T47D (cell line): ENCODE data around the gene GPAM.
"Not testable (repeated sequence)": the region's sequence is repeated elsewhere in the genome, so short reads cannot be mapped to it uniquely, and the experiment has no call there.

ENCODE experiments used
- DNase-seq, 2 experiments: peaks; one replicate each; pipeline versions ENCODE4 v3.0.0 to v3.0.0-alpha.2; 2011 to 2012; ENCODE audit warnings: low read depth in 1 of 2, low spot score in 1 of 2
- JUND ChIP-seq: IDR thresholded peaks from 2 replicates; pipeline ENCODE4 v1.6.1; 2012; ENCODE audit warnings: low read depth
- in situ Hi-C: cut with HindIII; loops from 2 replicates; pipeline ENCODE4 v1.10.0; 2016; ENCODE audit warnings: low sequenced_read_pairs, low pct_unique_long_range_greater_than_20kb

GPAM gene

DNA sequence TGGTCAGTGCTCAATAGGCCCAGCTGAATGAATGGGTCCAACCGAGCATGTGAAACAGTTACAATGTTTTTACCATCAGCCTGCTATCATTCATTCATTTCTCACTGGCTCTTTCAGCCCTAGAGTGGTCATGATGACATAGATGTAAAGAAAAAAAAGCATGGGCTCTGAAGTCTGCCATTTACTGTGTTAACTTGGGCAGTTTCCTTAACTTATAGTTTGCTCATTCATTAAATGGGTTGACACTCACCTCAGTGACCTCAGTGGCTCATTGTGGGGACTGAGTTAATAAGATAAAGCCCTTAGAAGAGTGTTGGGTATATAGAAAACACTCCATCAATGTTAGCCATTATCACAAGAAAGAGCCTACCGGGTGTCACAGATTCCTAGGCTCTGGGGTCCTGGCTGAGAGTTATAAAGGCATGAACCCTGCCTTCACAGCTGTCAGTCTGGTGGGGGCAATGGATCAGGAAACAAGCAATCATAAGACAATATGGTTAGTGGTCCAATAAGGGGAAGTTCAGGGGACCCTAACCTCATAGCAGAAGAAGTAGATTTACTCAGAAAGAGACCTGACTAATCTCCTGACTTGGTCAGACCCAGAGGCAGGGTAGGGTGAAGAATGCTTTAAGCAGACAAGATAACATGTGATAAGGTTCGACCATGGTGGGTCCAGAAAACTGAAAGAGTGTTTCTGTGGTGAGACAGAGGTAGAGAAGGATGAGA is 29.7 kb upstream of the GPAM start:
- TF ChIP-seq JUND, result no peak
- no peak for DNase-seq
- in situ Hi-C loops, result no loop called here

DNA sequence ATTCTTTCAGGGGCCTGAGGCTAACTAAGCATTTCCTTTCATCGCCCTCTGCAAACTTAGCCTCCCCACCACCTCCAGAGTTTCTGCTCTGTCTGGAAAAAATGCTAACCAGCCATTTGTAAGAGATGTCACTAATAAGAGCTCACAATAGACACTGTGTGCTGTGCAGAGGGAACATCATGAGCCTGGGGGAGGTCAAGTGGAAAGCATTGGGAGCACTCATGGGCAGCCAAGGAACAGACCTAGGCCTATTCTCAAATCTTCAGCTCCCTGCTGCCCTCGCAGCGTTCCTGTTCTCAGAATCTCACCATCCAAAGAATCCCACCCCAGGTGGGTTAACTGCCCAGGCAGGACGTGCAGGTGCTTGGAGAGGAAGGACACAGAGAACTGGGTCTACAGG is 27.1 kb upstream of the GPAM start:
- DNase-seq, result no peak
- no peak for TF ChIP-seq JUND
- in situ Hi-C loops, result no loop called here

DNA sequence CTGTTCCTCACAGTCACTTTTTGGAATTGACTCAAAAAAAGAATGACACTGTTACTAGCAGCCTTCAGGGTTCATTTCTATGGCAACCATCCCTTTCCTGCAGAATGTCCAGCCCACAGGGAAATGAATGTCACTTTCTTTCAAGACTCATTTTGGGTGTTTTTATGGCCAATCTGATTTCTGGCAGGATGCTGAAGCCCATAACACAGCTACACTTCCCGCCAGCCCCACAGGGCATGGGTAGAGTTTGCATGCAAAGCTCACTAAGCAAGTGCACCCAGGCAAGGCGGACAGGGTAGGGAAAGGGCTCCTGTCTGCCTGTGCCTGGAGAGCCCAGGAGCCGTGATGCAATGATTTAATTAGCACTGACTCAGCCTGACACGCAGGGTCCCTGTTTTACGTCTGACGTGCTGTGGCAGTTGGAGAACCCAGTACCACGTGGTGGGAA is 26.1 kb upstream of the GPAM start:
- no peak for TF ChIP-seq JUND
- in situ Hi-C loops, result no loop called here
- no peak for DNase-seq

DNA sequence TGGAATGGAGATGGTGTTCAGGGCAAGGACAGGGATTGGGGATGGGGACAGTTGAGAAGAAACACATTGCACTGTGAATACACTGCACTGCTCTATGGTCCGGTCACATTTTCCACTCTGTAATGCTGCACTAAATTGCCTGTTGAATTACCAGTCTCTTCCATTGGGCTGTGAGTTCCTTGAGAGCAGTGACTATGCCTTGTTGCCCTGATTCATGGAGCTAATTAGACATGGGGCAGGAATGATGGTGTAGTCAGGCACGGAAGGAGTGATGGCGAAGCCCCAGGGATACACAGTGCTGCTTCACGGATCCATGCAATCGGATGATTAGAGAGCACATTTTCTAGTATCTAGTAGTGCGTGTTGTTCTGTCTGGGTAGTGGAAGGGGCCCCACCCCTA is 25.4 kb upstream of the GPAM start:
- DNase-seq, result no peak
- no peak for TF ChIP-seq JUND
- in situ Hi-C loops, result no loop called here

DNA sequence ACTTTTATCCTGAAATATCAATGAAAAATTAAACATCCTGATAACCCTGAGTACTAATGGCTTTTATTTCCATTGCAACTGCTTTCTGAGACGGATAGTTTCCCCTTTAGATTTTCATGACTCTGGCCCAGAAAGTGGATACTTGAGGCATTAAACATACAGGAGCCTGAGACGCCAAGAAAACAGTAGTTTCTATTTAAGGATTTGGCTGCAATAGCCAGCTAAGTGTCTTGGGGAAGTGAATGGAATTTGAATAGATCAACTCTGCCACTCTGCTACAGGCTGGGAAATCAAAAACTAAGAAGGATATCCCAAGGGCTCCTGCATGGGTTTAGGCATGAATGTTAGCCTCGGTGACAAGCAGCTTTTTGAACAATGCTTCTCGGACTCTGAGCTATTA is 24.7 kb upstream of the GPAM start:
- no peak for DNase-seq
- in situ Hi-C loops, result no loop called here
- no peak for TF ChIP-seq JUND

DNA sequence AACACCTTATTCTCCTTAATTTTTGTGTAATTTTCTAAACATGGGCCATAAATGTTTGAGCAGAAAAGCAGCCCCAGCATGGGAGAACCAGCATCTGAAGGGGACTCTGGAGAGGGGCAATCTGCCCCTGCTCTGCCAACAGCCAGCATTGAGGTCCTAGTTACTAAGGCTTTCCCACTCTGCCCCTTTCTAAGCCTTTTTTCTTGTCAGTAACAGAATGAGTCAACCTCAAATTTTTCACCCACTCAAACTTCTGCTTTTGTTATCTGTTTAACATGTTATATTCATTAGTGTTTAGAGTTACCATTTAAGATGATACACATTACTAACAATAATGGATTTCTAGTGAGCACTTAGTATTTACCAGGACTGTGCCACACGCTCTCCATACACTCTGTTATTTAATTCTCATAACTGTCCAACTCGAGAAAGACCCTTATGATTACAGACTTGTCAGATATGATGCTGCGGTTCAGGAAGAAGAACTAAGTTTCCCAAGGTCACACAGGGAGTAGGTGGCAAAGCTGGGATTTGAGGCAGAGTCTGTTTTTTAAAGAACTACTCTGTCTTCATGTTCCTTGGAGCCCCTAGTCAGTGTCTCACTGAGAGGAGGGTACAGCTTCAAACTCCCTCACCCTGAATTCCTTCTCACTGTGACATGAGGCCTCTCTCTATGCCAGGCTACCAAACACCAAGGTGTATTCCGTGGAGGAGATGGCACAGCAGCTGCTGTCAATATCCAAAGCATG is 19.9 kb upstream of the GPAM start:
- in situ Hi-C loops, result no loop called here
- no peak for TF ChIP-seq JUND
- DNase-seq, result no peak

DNA sequence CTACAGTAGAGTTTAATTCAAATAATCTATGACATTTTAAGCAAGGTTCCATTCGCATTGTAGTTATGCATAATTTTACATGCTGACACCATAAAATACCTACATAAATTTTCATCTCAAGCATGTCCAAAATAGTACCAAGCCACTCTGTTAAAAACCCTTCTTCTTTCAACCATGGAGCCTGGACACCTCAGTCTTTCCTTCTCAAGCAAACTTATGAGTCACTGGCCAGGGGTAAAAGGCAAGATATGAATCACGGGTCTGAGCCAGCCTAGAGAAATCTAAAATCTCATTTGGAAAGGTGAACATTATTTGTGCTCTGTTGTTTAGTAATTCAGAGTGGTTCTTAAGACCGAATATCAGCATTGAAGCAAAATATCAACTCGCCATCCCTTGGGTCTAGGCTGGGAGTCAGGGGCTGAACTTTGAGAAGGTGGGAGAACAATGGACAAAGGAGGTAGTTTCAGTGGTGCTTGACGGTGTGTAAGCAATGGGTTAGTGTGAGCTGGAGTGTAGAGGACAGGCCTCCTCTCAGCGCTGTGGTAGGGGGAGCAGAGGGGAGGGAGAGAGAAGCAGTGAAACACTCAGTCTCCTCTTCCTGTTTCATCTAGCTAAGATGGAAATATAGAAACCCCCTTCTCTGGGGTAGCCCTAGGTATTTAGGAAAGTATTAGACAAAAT is 19.1 kb upstream of the GPAM start:
- in situ Hi-C loops, result no loop called here
- DNase-seq, result no peak
- TF ChIP-seq JUND, result no peak

DNA sequence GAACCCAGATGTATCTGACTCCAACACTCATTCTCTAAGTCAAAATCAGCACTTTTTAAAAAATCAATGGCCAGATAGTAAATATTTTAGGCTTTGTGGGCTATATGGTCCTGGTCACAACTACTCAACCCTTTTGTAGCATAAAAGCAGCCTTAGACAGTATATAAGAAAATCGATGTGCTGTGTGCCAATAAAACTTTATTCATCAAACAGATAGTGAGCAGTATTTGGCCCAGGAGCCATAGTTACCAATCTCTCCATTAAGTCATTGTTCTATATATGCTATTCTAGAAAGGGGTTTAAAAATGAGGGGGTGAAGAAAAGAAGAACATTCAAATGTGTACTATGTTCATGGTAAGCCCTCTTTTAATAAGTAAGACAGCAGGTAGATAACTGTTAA is 18.5 kb upstream of the GPAM start:
- TF ChIP-seq JUND, result no peak
- in situ Hi-C loops, result no loop called here
- DNase-seq, result no peak

DNA sequence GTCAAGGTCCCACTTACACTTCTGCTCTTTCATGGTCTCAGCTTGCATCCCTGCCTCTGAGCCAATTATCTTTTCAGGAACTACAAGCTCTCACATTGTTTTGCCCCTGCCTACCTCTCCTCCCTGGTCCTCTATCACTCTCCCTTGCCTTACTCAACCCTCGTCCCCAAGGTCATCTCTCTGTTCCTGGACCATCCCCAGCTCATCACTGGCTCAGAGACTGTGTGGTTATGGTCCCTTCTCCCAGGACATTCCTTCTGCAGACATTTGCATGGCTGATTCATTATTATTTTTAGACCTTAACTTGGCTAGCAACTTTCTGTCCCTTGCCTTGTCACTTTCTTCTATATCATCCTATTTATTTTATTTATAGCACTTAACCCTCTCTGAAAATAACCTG is 17.8 kb upstream of the GPAM start:
- DNase-seq, result no peak
- in situ Hi-C loops, result no loop called here
- TF ChIP-seq JUND, result no peak

DNA sequence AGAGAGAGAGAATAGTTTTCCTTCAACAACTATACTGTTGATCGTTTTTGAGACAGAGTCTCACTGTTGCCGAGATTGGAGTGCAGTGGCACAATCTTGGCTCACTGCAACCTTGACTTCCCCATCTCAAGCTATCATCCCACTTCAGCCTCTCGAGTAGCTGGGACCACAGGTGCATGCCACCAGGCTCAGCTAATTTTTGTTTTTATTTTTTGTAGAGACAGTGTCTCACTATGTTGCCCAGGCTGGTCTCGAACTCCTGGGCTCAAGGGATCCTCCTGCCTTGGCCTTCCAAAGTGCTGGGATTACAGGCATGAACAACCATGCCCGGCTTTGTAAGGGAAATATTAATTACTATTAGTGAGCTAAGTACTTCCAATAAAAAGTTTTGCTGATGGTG is 16.7 kb upstream of the GPAM start:
- in situ Hi-C loops, result not testable (repeated sequence)

DNA sequence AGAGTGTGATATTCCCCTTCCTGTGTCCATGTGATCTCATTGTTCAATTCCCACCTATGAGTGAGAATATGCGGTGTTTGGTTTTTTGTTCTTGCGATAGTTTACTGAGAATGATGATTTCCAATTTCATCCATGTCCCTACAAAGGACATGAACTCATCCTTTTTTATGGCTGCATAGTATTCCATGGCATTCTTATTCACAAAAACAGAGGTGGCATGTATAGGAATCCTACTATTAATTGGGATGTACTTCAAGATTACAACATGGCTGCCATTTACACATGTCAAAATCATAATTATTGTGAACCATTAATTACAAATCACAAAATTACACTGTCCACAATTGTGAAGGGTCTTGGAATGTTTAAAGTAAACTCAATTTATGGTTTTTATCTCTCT is 14.1 kb upstream of the GPAM start:
- in situ Hi-C loops, DNase-seq: not testable (repeated sequence)

More for the DNA sequence above, 16.7 kb upstream of the GPAM start:
- not testable (repeated sequence) for DNase-seq

DNA sequence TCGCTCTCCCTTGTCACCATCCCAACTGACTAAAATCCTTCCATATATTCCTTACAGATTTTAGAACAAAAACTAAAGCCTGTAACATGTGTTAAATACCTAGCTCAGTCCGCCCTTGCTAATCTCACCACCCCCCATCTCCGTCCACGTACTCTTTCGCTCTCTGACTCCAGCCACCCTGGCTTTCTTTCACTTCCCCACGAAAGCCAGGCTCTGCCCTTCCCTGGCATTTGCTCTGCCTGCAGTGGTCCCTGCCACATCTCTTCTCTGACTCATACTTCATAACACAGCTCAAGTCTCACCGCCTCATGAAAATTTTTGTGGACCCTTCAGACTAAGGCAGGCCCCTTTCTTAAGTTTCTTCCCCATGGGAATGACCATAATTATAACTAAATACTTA is 11.7 kb upstream of the GPAM start:
- DNase-seq, result no peak
- no peak for TF ChIP-seq JUND

DNA sequence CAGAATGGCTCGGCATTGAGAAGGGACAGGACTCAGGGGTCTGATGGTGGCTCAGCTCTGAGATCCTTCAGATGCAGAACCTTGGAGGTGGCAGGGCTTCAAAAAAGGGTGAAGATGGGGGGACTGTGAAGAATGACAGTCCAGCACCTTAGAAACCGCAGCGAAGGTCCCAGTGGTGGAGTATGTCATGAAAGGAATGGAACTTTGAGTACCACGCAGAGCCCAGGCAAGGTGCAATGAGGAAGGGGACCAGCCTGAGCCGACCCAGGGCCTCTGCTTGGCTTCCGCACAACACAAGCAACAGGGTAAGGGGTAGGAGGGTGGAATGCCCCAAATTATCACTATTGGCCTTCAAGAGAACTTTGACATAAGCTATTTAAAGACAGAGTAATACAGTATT is 8.2 kb upstream of the GPAM start:
- in situ Hi-C loops, result no loop called here
- TF ChIP-seq JUND, result no peak
- no peak for DNase-seq

More for the DNA sequence above, 11.7 kb upstream of the GPAM start:
- in situ Hi-C loops, result no loop called here
